NOMO-1 (cell line): ENCODE measurements around the gene NDUFA7.
"Not testable (repeated sequence)": the region's sequence is repeated elsewhere in the genome, so short reads cannot be mapped to it uniquely, and the experiment has no call there.

Experiments
- DNase-seq, 2 experiments: peaks; one replicate each; lab custom pipeline; 2025; ENCODE audit not compliant: unreplicated experiment in 2 of 2; lab: John Stamatoyannopoulos, UW

The NDUFA7 gene

GRCh38 chr19:8269724-8270123 is 51.5 kb downstream of the NDUFA7 start:
- DNase-seq = no peak

- no peak for DNase-seq
Measured at GRCh38 chr19:8265872-8266271, 55.3 kb downstream of the NDUFA7 start.

GRCh38 chr19:8264248-8264647 is 56.9 kb downstream of the NDUFA7 start:
- not testable (repeated sequence) for DNase-seq

GRCh38 chr19:8262431-8262830 is 58.7 kb downstream of the NDUFA7 start:
- DNase-seq = no peak

- no peak for DNase-seq
Measured at GRCh38 chr19:8261881-8262280, 59.3 kb downstream of the NDUFA7 start.

- no peak for DNase-seq
Measured at GRCh38 chr19:8261347-8261746, 59.8 kb downstream of the NDUFA7 start.
